Spleen (tissue), 11 donors: ENCODE measurements around the gene PPA2. TPM values are rescaled to one million over a fixed set of nuclear protein-coding genes. Genes with fewer than 3 reads are reported as not detected.

Source experiments
- DNase-seq: peaks from one replicate; pipeline ENCODE4 v3.0.0-alpha.2; 2020
- H3K27ac ChIP-seq, 8 donors: fragments of 200-600 bp; sonication (generic) in 7 of 8; 1 replicate in 4 of 8; 2 replicates in 4 of 8; pipeline versions ENCODE4 v1.5.0 to v1.8.0; 2016 to 2021; ENCODE audit warnings: inconsistent platforms in 4 of 8, mild to moderate bottlenecking in 4 of 8, moderate library complexity in 1 of 8
- H3K27me3 ChIP-seq, 7 donors: fragments of 200-600 bp; sonication (generic) in 6 of 7; replicated peaks in 1 of 7; 1 replicate in 4 of 7; 2 replicates in 3 of 7; pipeline versions ENCODE4 v1.5.0 to v1.8.0; 2016 to 2021; ENCODE audit warnings: inconsistent platforms in 3 of 7, mild to moderate bottlenecking in 1 of 7
- H3K36me3 ChIP-seq, 6 donors: fragments of 200-600 bp; sonication (generic) in 5 of 6; 1 replicate in 4 of 6; 2 replicates in 2 of 6; pipeline versions ENCODE4 v1.5.0 to v1.8.0; 2016 to 2021; ENCODE audit warnings: inconsistent platforms in 2 of 6
- H3K4me1 ChIP-seq, 6 donors: fragments of 200-600 bp; sonication (generic) in 5 of 6; 1 replicate in 3 of 6; 2 replicates in 3 of 6; pipeline versions ENCODE4 v1.5.0 to v1.8.0; 2016 to 2021; ENCODE audit warnings: inconsistent platforms in 3 of 6
- H3K4me3 ChIP-seq, 8 donors: fragments of 200-600 bp; sonication (generic) in 7 of 8; 1 replicate in 4 of 8; 2 replicates in 4 of 8; pipeline versions ENCODE4 v1.5.0 to v1.8.0; 2016 to 2021; ENCODE audit warnings: inconsistent platforms in 4 of 8, mild to moderate bottlenecking in 4 of 8, moderate library complexity in 2 of 8
- H3K9me3 ChIP-seq, 8 donors: fragments of 200-600 bp; sonication (generic) in 7 of 8; 1 replicate in 4 of 8; 2 replicates in 4 of 8; pipeline versions ENCODE4 v1.5.0 to v1.8.0; 2016 to 2021; ENCODE audit warnings: inconsistent platforms in 4 of 8
- POLR2A ChIP-seq, 3 donors: fragments of 450-650 bp; IDR thresholded peaks; one replicate each; pipeline ENCODE4 v1.5.1; 2017; ENCODE audit warnings: antibody characterized with exemption in 3 of 3, mild to moderate bottlenecking in 1 of 3
- POLR2AphosphoS5 ChIP-seq, 3 donors: sonication (generic); formaldehyde crosslinking; IDR thresholded peaks; one replicate each; pipeline ENCODE4 v1.5.1; 2017; ENCODE audit warnings: antibody characterized with exemption in 3 of 3
- WGBS, 5 donors: extraction: QIAGEN DNeasy Blood & Tissue Kit in 3 of 5; methylation state at CpG; one replicate each; pipeline versions ENCODE4 v1.1.5 to v1.1.7; 2013 to 2018; 5-methylcytosine and 5-hydroxymethylcytosine counted together
- intact Hi-C: fragments of 100-400 bp; cut with DNase I; formaldehyde crosslinking; loops from one replicate; pipeline ENCODE4 v1.15.0; 2023; ENCODE audit warnings: low total_unique reads
- polyA plus RNA-seq, 3 donors: library from polyadenylated mRNA; stranded (reverse); fragments of 200-250 nt; gene quantifications; one replicate each; pipeline ENCODE4 v1.2.1, GENCODE V29; 2013
- total RNA-seq, 7 donors: library from RNA; depleted of rRNA in 3 of 7; stranded (reverse); fragments of >200 nt in 3 of 7; fragmentation: NEBNext Ultra II Directional in 4 of 7; extraction: Animal tissue kit (Norgen Biotek cat#: 25700) in 4 of 7; gene quantifications; one replicate each; pipeline versions ENCODE4 v1.1.0 to v1.2.1, GENCODE V29; 2016 to 2021
- TF ChIP-seq, protein P1 (sequence below), 11 experiments: fragments of 200-600 bp in 7 of 11; fragments of 450-650 bp in 4 of 11; sonication (generic) in 4 of 11; IDR thresholded peaks in 8 of 11; conservative IDR thresholded peaks in 3 of 11; 1 replicate in 7 of 11; 2 replicates in 4 of 11; pipeline versions ENCODE4 v1.4.0 to v1.8.0; 2016 to 2021; ENCODE audit warnings: antibody characterized with exemption in 11 of 11, inconsistent platforms in 4 of 11, mild to moderate bottlenecking in 1 of 11
- donor health status: healthy with polysubstance abuse.
- donor health status: DM: no; HTN: no; CAD: no; lungs with moderate emphysema.
- donor health status: DM: no; HTN: no; CAD: no.
- donor health status: Bipolar disorder and iron deficiency.
- donor health status: healthy.
- donor health status: DM: no; HTN: no; CAD: no.
- donor health status: DM: yes; HTN: yes; CAD: no.

PPA2 gene
- total and polyA plus RNA-seq, 10 donors: 45.2 to 113 (median 67.9) TPM

- Histone ChIP-seq H3K4me1 (no peaks in the 10 kb centered on the region), H3K27me3 (no peaks in the 10 kb centered on the region), H3K4me3 (no peak overlapping the region), H3K36me3 (peaks cover 0 to 83% (median 33%) of the 10 kb centered on the region in 6 donors), H3K27ac (no peak overlapping the region), H3K9me3 (no peaks in the 10 kb centered on the region)
- TF ChIP-seq, protein P1, sequence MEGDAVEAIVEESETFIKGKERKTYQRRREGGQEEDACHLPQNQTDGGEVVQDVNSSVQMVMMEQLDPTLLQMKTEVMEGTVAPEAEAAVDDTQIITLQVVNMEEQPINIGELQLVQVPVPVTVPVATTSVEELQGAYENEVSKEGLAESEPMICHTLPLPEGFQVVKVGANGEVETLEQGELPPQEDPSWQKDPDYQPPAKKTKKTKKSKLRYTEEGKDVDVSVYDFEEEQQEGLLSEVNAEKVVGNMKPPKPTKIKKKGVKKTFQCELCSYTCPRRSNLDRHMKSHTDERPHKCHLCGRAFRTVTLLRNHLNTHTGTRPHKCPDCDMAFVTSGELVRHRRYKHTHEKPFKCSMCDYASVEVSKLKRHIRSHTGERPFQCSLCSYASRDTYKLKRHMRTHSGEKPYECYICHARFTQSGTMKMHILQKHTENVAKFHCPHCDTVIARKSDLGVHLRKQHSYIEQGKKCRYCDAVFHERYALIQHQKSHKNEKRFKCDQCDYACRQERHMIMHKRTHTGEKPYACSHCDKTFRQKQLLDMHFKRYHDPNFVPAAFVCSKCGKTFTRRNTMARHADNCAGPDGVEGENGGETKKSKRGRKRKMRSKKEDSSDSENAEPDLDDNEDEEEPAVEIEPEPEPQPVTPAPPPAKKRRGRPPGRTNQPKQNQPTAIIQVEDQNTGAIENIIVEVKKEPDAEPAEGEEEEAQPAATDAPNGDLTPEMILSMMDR (IDR thresholded peaks at IDR 0.05 in 8 of 11, conservative IDR thresholded peaks at IDR 0.05 in 3 of 11): no peak
- TF ChIP-seq POLR2AphosphoS5 (IDR thresholded peaks at IDR 0.05) (no peak), POLR2A (IDR thresholded peaks at IDR 0.05) (no peak)
- no peak for DNase-seq
- intact Hi-C loops: no loop called here
- 76 to 89% (median 83%) methylated on average over 4 of the region's 4 CpGs for WGBS, 5 donors
Observed at GRCh38 chr4:105386012-105386411, 87.8 kb downstream of the PPA2 start.

DNA sequence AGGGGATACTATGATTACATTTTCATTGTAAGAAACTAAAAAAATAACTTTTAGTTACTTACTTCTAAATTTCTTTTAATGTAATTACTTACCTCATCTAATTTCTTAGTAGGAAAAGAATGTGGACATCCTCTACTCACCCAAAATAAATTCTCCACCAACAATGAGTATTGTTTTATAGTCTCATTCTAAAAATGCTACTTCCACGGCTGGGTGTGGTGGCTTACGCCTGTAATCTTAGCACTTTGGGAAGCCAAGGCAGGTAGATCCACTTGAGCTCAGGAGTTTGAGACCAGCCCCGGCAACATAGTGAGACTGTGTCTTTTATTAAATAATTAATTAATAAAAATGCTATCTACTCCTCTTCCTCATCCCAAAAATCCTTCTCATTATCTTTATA, 99.8 kb downstream of the PPA2 start:
- 92 to 98% (median 94%) methylated on average over 3 of the region's 3 CpGs for WGBS, 5 donors

GRCh38 chr4:105373324-105373723, 100.5 kb downstream of the PPA2 start:
- Histone ChIP-seq H3K4me3 (no peak overlapping the region), H3K27me3 (no peaks in the 10 kb centered on the region), H3K36me3 (peaks cover 0 to 59% (median 16%) of the 10 kb centered on the region in 6 donors), H3K9me3 (no peaks in the 10 kb centered on the region), H3K4me1 (no peaks in the 10 kb centered on the region), H3K27ac (no peak overlapping the region)
- intact Hi-C loops: no loop called here
- WGBS, 5 donors: 77 to 91% (median 89%) methylated on average over 3 of the region's 3 CpGs
- TF ChIP-seq POLR2A (IDR thresholded peaks at IDR 0.05) (no peak), POLR2AphosphoS5 (IDR thresholded peaks at IDR 0.05) (no peak)
- TF ChIP-seq, protein P1 (IDR thresholded peaks at IDR 0.05 in 8 of 11, conservative IDR thresholded peaks at IDR 0.05 in 3 of 11): no peak
- no peak for DNase-seq

More for the DNA sequence above, 99.8 kb downstream of the PPA2 start:
- H3K27me3 ChIP-seq: no peaks in the 10 kb centered on the region
- intact Hi-C loops: no loop called here
- H3K4me3 ChIP-seq: no peak overlapping the region
- peaks cover 0 to 51% (median 12%) of the 10 kb centered on the region in 6 donors for H3K36me3 ChIP-seq
- H3K9me3 ChIP-seq: no peaks in the 10 kb centered on the region
- H3K27ac ChIP-seq: no peak overlapping the region
- no peak for DNase-seq
- no peaks in the 10 kb centered on the region for H3K4me1 ChIP-seq
- TF ChIP-seq POLR2AphosphoS5 (IDR thresholded peaks at IDR 0.05): no peak
- TF ChIP-seq, protein P1 (IDR thresholded peaks at IDR 0.05 in 8 of 11, conservative IDR thresholded peaks at IDR 0.05 in 3 of 11): no peak

GRCh38 chr4:105369988-105370387, 103.9 kb downstream of the PPA2 start:
- Histone ChIP-seq H3K27ac (no peak overlapping the region), H3K4me1 (no peaks in the 10 kb centered on the region), H3K36me3 (peaks cover 0 to 70% (median 27%) of the 10 kb centered on the region in 6 donors), H3K27me3 (no peaks in the 10 kb centered on the region), H3K4me3 (no peak overlapping the region), H3K9me3 (peaks cover 0 to 22% (median 16%) of the 10 kb centered on the region in 8 donors)
- WGBS, 5 donors: 92 to 98% (median 95%) methylated on average over 1 of the region's 1 CpG
- TF ChIP-seq POLR2AphosphoS5 (IDR thresholded peaks at IDR 0.05) (no peak), POLR2A (IDR thresholded peaks at IDR 0.05) (no peak)
- TF ChIP-seq, protein P1 (IDR thresholded peaks at IDR 0.05 in 8 of 11, conservative IDR thresholded peaks at IDR 0.05 in 3 of 11): no peak
- intact Hi-C loops: no loop called here
- DNase-seq: no peak
